DOHH2 (cell line): ENCODE data around the gene SLC9A7.

Source experiments
- H3F3A ChIP-seq: fragments of 200-600 bp; sonication (generic), shearing (Covaris generic); 2 replicates; pipeline ENCODE4 v1.6.0; 2016; ENCODE audit warnings: antibody characterized with exemption, mild to moderate bottlenecking; ENCODE audit not compliant: control insufficient read depth, insufficient read depth
- H3K27ac ChIP-seq: fragments of 200-600 bp; sonication (generic); 2 replicates; pipeline ENCODE4 v1.5.1; 2014; ENCODE audit warnings: low read depth, mild to moderate bottlenecking, low read length, moderate library complexity
- H3K27me3 ChIP-seq: fragments of 200-600 bp; sonication (generic); 2 replicates; pipeline ENCODE4 v1.6.1; 2014; ENCODE audit warnings: mild to moderate bottlenecking, low read length, mixed read lengths; ENCODE audit not compliant: control insufficient read depth
- H3K36me3 ChIP-seq: fragments of 200-600 bp; sonication (generic); 2 replicates; pipeline ENCODE4 v1.6.1; 2014; ENCODE audit warnings: mild to moderate bottlenecking, low read length, moderate library complexity, mixed read lengths; ENCODE audit not compliant: control insufficient read depth
- H3K4me1 ChIP-seq: fragments of 200-600 bp; sonication (generic); 2 replicates; pipeline ENCODE4 v1.6.1; 2014; ENCODE audit warnings: mild to moderate bottlenecking, low read length, mixed read lengths; ENCODE audit not compliant: control insufficient read depth
- H3K4me2 ChIP-seq: fragments of 200-600 bp; sonication (generic); 2 replicates; pipeline ENCODE4 v1.6.0; 2014; ENCODE audit warnings: mild to moderate bottlenecking, low read length, moderate library complexity
- H3K4me3 ChIP-seq: fragments of 200-600 bp; sonication (generic); 2 replicates; pipeline ENCODE4 v1.5.1; 2014; ENCODE audit warnings: mild to moderate bottlenecking, low read length, mixed read lengths
- H3K79me2 ChIP-seq: fragments of 200-600 bp; sonication (generic); 2 replicates; pipeline ENCODE4 v1.6.1; 2014; ENCODE audit warnings: mild to moderate bottlenecking, low read length, mixed read lengths; ENCODE audit not compliant: control insufficient read depth
- H3K9me2 ChIP-seq: fragments of 200-600 bp; sonication (generic); replicated peaks from 2 replicates; pipeline ENCODE4 v1.6.1; 2014; ENCODE audit warnings: mild to moderate bottlenecking, low read length, mixed read lengths; ENCODE audit not compliant: control insufficient read depth
- H3K9me3 ChIP-seq: fragments of 200-600 bp; sonication (generic); 2 replicates; pipeline ENCODE4 v1.6.1; 2014; ENCODE audit warnings: antibody characterized with exemption, low read length, mixed read lengths; ENCODE audit not compliant: control insufficient read depth, insufficient read depth
- H4K20me1 ChIP-seq: fragments of 200-600 bp; sonication (generic); 2 replicates; pipeline ENCODE4 v1.6.0; 2014; ENCODE audit warnings: low read depth, mild to moderate bottlenecking, antibody characterized with exemption, low read length, moderate library complexity; ENCODE audit not compliant: control insufficient read depth, insufficient read depth
- EZH2phosphoT487 ChIP-seq: fragments of 200-600 bp; sonication (generic); IDR thresholded peaks from 2 replicates; pipeline ENCODE4 v1.6.1; 2017; ENCODE audit warnings: borderline replicate concordance, mild to moderate bottlenecking, antibody characterized with exemption, low read length, moderate library complexity, mixed read lengths
- TF ChIP-seq, protein P1 (sequence below): fragments of 200-600 bp; sonication (generic); IDR thresholded peaks from one replicate; pipeline ENCODE4 v1.5.1; 2014; ENCODE audit warnings: antibody characterized with exemption, mild to moderate bottlenecking, low read depth, low read length; ENCODE audit not compliant: poor library complexity, severe bottlenecking

The SLC9A7 gene

GRCh38 chrX:46626566-46626965 lies 132.4 kb downstream of the SLC9A7 start:
- Histone ChIP-seq H3F3A (no peaks in the 10 kb centered on the region), H3K4me2 (no peak overlapping the region), H4K20me1 (no peaks in the 10 kb centered on the region), H3K9me3 (no peaks in the 10 kb centered on the region), H3K4me3 (no peak overlapping the region), H3K9me2 (no peaks in the 10 kb centered on the region), H3K36me3 (no peaks in the 10 kb centered on the region), H3K27ac (no peak overlapping the region), H3K4me1 (no peaks in the 10 kb centered on the region), H3K79me2 (no peaks in the 10 kb centered on the region), H3K27me3 (no peaks in the 10 kb centered on the region)
- no peak for TF ChIP-seq EZH2phosphoT487
- TF ChIP-seq, protein P1, sequence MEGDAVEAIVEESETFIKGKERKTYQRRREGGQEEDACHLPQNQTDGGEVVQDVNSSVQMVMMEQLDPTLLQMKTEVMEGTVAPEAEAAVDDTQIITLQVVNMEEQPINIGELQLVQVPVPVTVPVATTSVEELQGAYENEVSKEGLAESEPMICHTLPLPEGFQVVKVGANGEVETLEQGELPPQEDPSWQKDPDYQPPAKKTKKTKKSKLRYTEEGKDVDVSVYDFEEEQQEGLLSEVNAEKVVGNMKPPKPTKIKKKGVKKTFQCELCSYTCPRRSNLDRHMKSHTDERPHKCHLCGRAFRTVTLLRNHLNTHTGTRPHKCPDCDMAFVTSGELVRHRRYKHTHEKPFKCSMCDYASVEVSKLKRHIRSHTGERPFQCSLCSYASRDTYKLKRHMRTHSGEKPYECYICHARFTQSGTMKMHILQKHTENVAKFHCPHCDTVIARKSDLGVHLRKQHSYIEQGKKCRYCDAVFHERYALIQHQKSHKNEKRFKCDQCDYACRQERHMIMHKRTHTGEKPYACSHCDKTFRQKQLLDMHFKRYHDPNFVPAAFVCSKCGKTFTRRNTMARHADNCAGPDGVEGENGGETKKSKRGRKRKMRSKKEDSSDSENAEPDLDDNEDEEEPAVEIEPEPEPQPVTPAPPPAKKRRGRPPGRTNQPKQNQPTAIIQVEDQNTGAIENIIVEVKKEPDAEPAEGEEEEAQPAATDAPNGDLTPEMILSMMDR: no peak

DNA sequence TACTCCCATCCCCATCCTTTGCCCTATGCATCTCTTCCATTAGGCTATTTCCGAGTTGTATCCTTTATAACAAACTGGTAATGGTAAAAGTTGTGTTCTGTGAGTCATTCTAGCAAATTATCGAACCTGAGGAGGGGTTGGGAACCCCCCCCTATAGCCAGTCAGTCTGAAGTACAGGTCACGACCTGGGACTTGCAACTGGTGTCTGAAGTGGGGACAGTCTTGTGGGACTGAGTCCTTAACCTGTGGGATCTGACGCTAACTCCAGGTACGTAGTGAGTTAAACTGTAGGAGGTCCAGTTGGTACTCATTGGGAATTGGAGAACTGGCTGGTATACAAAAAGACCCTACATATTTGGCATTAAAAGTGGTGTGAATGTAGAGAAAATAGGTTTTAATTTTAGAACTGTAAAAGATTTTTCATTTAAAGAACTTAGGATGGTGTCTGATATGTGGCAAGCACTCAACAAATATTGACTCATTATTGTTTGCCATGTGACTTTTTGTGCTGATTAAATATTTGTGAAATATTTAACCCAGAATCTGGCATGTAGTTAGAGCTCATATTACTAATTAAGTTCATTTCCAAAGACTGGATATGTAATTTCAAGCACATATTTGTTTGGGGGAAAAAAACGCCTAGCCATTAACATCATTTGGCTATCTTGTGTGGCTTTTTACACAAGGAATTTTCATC lies 134.7 kb downstream of the SLC9A7 start:
- Histone ChIP-seq H3F3A (no peaks in the 10 kb centered on the region), H3K9me2 (no peaks in the 10 kb centered on the region)

DNA sequence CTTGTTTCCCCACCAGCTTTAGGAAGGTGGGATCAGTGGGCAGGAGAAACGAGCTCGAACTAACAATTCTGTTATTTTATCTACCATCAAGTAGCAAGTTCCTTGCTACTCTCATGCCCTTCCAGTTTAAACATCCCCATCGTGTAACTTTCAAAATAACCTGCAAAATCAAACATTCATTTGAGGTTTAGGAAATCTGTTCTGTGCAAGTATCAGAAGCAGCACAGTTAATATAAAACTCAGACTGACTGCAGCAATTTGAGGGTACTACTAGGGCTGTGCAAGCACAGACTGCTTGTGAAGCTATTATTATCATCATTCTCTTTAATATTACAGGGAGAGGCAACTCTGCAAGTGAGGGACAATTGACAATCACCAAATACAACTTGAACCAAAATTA lies 137.3 kb downstream of the SLC9A7 start:
- Histone ChIP-seq H3K79me2 (no peaks in the 10 kb centered on the region), H3K9me3 (no peaks in the 10 kb centered on the region), H3K4me1 (no peaks in the 10 kb centered on the region), H3K27me3 (no peaks in the 10 kb centered on the region), H4K20me1 (no peaks in the 10 kb centered on the region), H3K27ac (no peak overlapping the region), H3K36me3 (peaks cover 7% of the 10 kb centered on the region; the same call in 1 of the 2 replicates), H3K4me3 (no peak overlapping the region), H3F3A (no peaks in the 10 kb centered on the region), H3K9me2 (no peaks in the 10 kb centered on the region), H3K4me2 (no peak overlapping the region)
- TF ChIP-seq EZH2phosphoT487: no peak
- TF ChIP-seq, protein P1: no peak

More for the DNA sequence above, 134.7 kb downstream of the SLC9A7 start:
- Histone ChIP-seq H3K4me2 (no peak overlapping the region), H3K27ac (no peak overlapping the region), H3K9me3 (no peaks in the 10 kb centered on the region), H3K36me3 (peaks cover 7% of the 10 kb centered on the region; the same call in 1 of the 2 replicates), H3K79me2 (no peaks in the 10 kb centered on the region), H3K27me3 (no peaks in the 10 kb centered on the region), H3K4me1 (no peaks in the 10 kb centered on the region), H4K20me1 (no peaks in the 10 kb centered on the region), H3K4me3 (no peak overlapping the region)
- no peak for TF ChIP-seq EZH2phosphoT487
- TF ChIP-seq, protein P1: no peak
